GM21576 (cell line): ENCODE data around the gene AGPAT4.
"Not testable (repeated sequence)": the region's sequence is repeated elsewhere in the genome, so short reads cannot be mapped to it uniquely, and the experiment has no call there.

Experiments used
- ATAC-seq: cut with Tn5 transposase; IDR thresholded peaks from one replicate; pipeline ENCODE4 v1.9.1; 2021; ENCODE audit warnings: mild to moderate bottlenecking, moderate library complexity; ENCODE audit not compliant: unreplicated experiment

The AGPAT4 gene

GRCh38 chr6:161123319-161123718 lies 150.5 kb downstream of the AGPAT4 start:
- ATAC-seq: not testable (repeated sequence)

GRCh38 chr6:161117942-161118341 lies 155.9 kb downstream of the AGPAT4 start:
- no peak for ATAC-seq

GRCh38 chr6:161117308-161117707 lies 156.6 kb downstream of the AGPAT4 start:
- ATAC-seq: no peak

- ATAC-seq: no peak
Observed at GRCh38 chr6:161116554-161116953, 157.3 kb downstream of the AGPAT4 start.

GRCh38 chr6:161115468-161115867 lies 158.4 kb downstream of the AGPAT4 start:
- ATAC-seq: no peak

- ATAC-seq: no peak
Observed at GRCh38 chr6:161111261-161111660, 162.6 kb downstream of the AGPAT4 start.

GRCh38 chr6:161110028-161110779 lies 163.7 kb downstream of the AGPAT4 start:
- no peak for ATAC-seq

- ATAC-seq: no peak
Observed at GRCh38 chr6:161109366-161109765, 164.5 kb downstream of the AGPAT4 start.

- no peak for ATAC-seq
Observed at GRCh38 chr6:161108916-161109315, 164.9 kb downstream of the AGPAT4 start.

GRCh38 chr6:161107779-161108730 lies 165.8 kb downstream of the AGPAT4 start:
- no peak for ATAC-seq

- ATAC-seq: no peak
Observed at GRCh38 chr6:161105408-161105807, 168.5 kb downstream of the AGPAT4 start.

- no peak for ATAC-seq
Observed at GRCh38 chr6:161104966-161105365, 168.9 kb downstream of the AGPAT4 start.

- no peak for ATAC-seq
Observed at GRCh38 chr6:161103475-161103874, 170.4 kb downstream of the AGPAT4 start.

GRCh38 chr6:161101517-161101916 lies 172.3 kb downstream of the AGPAT4 start:
- no peak for ATAC-seq

- ATAC-seq: no peak
Observed at GRCh38 chr6:161100072-161100471, 173.8 kb downstream of the AGPAT4 start.

GRCh38 chr6:161095916-161096315 lies 177.9 kb downstream of the AGPAT4 start:
- ATAC-seq: no peak

GRCh38 chr6:161094955-161095354 lies 178.9 kb downstream of the AGPAT4 start:
- no peak for ATAC-seq

- ATAC-seq: no peak
Observed at GRCh38 chr6:161091972-161092701, 181.7 kb downstream of the AGPAT4 start.

- no peak for ATAC-seq
Observed at GRCh38 chr6:161091151-161091550, 182.7 kb downstream of the AGPAT4 start.

GRCh38 chr6:161088676-161089328 lies 185.1 kb downstream of the AGPAT4 start:
- no peak for ATAC-seq

- ATAC-seq: no peak
Observed at GRCh38 chr6:161085246-161085645, 188.6 kb downstream of the AGPAT4 start.
